Measurements from ENCODE around the gene MRPL41.

GRCh38 chr9:137519553-137519952, 32.1 kb upstream of the MRPL41 start:
- TF ChIP-seq CTCF (conservative IDR thresholded peaks at IDR 0.05; ENCODE audit: low read depth in 2 of 2) (no peak), EZH2 (IDR thresholded peaks at IDR 0.05; ENCODE audit: low read depth, unreplicated experiment) (no peak), POLR2AphosphoS5 (IDR thresholded peaks at IDR 0.05; ENCODE audit: low read depth) (no peak), CREB1 (CRISPR knock-in tag; IDR thresholded peaks at IDR 0.05; ENCODE audit: low read depth) (no peak), REST (IDR thresholded peaks at IDR 0.05; ENCODE audit: unreplicated experiment) (no peak), ZNF462 (CRISPR knock-in tag; IDR thresholded peaks at IDR 0.05) (no peak), EZH2phosphoT487 (IDR thresholded peaks at IDR 0.05; ENCODE audit: unreplicated experiment) (no peak), JUNB (IDR thresholded peaks at IDR 0.05; ENCODE audit: unreplicated experiment) (no peak), STAT1 (IDR thresholded peaks at IDR 0.05; ENCODE audit: unreplicated experiment) (no peak), ZNF331 (CRISPR knock-in tag; IDR thresholded peaks at IDR 0.05; ENCODE audit: low read depth) (no peak), ETS1 (IDR thresholded peaks at IDR 0.05) (no peak)
